Hepatocyte (in vitro differentiated cells): Measurements from ENCODE around the gene IRX4.

Experiments
- CTCF ChIP-seq: fragments of 200-600 bp; sonication (generic); IDR thresholded peaks from 2 replicates; pipeline ENCODE4 v1.5.1; 2016; ENCODE audit warnings: antibody characterized with exemption, mild to moderate bottlenecking; ENCODE audit not compliant: poor library complexity
- EZH2 ChIP-seq: fragments of 200-600 bp; sonication (generic); IDR thresholded peaks from 2 replicates; pipeline ENCODE4 v1.6.1; 2016; ENCODE audit warnings: antibody characterized with exemption, mild to moderate bottlenecking, borderline replicate concordance

GRCh38 chr5:1846583-1846982 is 36.1 kb downstream of the IRX4 start:
- TF ChIP-seq CTCF: no peak
- TF ChIP-seq EZH2: no peak
